GM18505 (cell line): ENCODE results near the gene TRMT2A.

Experiments
- ATAC-seq: cut with Tn5 transposase; IDR thresholded peaks from one replicate; pipeline ENCODE4 v1.9.1; 2021; ENCODE audit not compliant: unreplicated experiment
- POLR2A ChIP-seq: IDR thresholded peaks from 4 replicates; pipeline ENCODE4 v1.6.1; 2011; ENCODE audit warnings: borderline replicate concordance; ENCODE audit not compliant: insufficient read depth, insufficient read length; ENCODE audit errors: extremely low read depth

TRMT2A gene

DNA sequence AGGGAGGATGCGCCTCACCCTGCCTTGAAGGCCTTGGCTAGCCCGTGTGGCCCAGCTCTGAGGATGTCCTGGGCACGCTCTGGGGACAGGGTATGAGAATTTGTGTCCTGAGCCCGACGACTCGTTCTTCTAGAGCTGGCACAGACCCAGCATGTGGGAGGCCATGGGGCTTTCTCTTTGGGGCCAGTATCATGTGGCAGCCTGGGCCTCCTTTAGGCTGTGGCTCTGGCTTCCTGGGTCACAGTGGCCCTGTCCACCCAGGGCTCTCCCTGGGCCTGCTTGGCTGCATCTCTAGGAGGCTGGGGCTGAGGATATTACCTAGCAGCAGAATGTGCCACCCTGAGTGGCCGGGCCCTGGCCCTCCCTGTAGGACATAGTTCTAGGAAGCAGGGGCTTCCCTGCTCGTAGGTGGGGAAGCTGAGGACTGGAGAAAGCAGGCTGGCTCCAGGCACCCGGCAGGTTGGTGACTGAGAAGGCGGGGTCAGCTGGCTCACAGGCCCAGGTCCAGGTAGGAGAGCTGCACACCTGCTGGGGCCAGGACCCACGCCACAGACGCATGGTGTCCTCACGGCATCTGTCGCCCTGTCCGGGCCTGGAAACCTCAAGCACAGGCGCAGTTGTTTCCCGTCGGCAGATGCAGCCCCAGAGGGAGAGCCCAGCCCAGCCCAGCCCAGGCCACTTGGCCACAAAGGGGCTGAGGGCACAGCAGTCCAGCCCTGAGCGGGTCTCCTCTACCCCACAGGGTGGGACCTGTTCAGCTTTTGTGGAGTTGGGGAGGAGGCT lies 27.0 kb upstream of the TRMT2A start:
- no peak for ATAC-seq
- no peak for TF ChIP-seq POLR2A

DNA sequence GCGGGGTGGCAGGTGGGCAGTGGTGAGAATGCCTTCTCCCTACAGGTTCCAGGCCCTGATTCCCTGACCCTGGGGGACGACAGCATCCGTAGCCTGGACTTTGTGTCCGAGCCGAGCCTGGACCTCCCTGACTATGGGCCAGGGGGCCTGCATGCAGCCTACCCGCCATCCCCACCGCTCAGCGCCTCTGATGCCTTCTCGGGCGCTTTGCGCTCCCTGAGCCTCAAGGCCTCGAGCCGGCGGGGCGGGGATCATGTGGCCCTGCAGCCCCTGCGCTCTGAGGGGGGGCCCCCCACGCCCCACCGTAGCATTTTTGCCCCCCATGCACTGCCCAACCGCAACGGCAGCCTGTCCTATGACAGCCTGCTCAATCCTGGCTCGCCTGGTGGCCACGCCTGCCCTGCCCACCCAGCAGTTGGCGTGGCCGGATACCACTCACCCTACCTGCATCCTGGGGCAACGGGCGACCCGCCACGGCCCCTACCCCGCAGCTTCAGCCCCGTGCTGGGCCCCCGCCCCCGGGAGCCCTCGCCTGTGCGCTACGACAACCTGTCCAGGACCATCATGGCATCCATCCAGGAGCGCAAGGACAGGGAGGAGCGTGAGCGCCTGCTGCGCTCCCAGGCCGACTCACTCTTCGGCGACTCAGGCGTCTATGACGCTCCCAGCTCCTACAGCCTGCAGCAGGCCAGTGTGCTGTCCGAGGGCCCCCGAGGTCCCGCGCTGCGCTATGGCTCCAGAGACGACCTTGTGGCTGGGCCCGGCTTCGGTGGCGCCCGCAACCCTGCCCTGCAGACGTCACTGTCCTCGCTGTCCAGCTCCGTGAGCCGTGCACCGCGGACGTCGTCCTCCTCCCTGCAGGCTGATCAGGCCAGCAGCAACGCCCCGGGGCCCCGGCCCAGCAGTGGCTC lies 25.9 kb upstream of the TRMT2A start:
- no peak for ATAC-seq
- TF ChIP-seq POLR2A: no peak

DNA sequence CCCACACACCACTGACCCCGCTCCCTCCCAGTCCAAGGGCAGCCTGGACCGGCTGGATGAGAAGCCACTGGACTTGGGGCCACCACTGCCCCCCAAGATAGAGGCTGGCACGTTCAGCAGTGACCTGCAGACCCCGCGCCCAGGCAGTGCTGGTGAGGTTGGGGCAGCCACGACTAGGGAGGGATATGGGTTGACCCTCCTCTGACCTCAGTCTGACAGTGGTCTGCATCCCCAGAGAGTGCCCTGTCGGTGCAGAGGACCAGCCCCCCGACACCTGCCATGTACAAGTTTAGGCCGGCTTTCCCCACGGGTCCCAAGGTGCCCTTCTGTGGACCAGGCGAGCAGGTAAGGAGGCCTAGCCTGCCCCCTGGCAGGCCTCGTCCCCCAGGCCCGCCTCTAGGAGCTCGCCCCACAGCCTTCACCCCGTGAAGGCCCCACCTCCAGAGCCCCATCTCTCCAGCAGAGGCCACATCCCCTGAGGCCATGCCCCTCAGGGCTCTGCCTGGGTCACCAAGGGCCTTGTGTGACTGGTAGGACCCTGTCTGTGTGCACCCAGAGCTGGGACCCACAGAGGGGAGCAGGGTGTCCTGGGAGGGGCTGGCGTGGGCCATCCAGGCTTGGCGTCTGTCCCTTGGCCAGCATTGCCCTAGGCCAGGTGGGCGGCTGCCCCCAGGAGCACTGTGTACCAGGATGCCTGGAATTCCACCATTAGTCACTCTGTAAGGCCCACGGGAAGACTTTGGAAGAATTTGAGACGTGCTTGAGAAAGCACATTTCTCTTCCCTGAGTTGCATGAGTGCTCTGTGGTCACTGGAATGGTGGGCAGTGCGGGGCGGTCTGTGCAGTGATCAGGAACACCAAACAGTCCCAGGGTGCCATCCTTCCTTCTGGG lies 24.4 kb upstream of the TRMT2A start:
- no peak for TF ChIP-seq POLR2A
- ATAC-seq: no peak

DNA sequence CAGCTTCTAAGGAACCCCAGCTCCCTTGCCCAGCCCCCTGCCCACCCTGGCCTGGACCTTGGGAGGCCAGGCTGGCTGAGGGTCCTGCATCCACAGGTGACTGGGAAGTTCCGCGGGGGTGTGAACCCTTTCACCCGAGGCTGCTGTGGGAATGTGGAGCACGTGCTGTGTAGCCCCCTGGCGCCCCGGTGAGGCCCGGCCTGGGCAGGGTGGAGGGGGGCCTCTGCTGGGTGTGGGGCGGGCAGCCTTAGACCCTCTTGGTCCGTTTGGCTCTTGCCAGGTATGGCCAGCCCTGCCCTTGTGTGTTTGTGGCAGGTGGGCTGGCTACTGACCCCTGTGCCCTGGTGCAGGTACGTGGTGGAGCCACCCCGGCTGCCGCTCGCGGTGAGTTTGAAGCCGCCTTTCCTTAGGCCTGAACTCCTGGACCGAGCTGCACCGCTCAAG lies 23.5 kb upstream of the TRMT2A start:
- ATAC-seq: no peak
- no peak for TF ChIP-seq POLR2A

DNA sequence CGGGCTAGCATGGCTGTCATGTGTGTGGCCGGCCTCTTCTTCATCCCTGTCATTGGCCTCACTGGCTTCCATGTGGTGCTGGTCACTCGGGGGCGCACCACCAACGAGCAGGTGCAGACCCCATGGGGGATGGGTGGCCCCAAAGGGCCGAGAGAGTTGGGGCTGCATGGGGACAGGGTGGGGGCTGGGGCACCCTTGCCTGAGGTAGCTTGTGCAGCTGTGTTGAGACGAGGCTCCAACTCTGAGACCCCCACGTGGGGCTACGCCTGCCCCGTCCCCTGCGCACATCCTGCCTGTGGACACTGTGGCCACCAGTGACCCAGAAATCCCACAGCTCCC lies 23.1 kb upstream of the TRMT2A start:
- ATAC-seq: no peak
- TF ChIP-seq POLR2A: no peak

DNA sequence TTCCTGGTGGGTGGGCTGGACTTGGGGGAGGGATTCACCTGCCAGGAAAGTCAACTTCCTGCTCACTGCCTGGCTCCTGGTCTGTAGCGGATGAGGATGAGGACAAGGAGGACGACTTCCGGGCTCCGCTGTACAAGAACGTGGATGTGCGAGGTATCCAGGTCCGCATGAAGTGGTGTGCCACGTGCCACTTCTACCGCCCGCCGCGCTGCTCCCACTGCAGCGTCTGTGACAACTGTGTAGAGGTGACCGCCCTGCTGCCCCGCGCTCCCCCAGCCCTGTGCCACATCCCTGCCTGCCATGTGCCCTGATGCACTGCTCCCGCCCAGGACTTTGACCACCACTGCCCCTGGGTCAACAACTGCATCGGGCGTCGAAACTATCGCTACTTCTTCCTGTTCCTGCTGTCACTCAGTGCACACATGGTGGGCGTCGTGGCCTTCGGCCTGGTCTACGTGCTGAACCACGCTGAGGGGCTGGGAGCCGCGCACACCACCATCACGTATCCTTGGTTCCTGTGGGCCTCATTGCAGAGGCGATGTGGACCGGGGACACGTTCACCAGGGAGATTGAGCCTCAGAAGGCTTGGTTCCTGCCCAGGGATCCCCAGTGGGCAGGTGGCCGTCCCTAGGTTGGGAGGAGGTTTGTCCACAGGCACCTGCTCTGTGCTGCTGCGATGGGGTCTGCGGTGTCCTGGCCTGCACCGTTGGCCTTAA lies 22.5 kb upstream of the TRMT2A start:
- ATAC-seq: no peak
- TF ChIP-seq POLR2A: no peak

DNA sequence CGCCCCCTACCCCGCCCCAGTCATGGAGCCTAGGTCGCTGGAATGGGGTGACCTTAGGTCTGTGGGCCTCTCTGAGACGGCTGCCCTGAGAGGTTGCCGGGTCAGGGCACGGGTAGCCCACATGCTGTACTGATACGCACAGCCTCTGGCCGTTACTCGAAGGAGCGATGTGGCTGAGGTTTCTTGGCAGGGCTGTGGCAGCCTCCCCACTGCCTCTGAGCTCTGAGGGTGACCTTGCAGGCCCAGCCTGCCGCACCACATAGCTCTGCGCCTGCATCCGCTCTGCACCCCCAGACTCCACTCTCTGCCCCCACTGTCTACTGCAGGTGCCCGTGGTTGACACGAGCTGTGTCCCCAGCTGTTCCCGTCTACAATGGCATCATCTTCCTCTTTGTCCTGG lies 21.8 kb upstream of the TRMT2A start:
- no peak for ATAC-seq

DNA sequence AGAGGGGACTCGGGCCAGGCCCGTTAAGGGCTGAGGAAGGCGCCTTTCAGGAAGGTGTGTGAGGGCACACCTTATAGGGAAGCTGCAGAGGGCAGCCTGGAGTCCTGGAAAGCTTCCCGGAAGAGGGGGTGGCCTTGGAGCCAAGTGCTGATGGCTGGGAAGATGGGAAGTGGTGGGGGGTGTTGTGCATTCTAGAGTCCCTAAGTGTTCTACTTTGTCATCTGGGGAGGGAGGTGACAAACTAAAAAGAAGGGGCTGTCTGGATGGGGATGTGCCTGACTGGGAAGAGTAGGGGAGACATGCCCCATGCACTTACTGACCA lies 21.4 kb upstream of the TRMT2A start:
- no peak for TF ChIP-seq POLR2A
- ATAC-seq: no peak

More for the DNA sequence above, 21.8 kb upstream of the TRMT2A start:
- TF ChIP-seq POLR2A: no peak

DNA sequence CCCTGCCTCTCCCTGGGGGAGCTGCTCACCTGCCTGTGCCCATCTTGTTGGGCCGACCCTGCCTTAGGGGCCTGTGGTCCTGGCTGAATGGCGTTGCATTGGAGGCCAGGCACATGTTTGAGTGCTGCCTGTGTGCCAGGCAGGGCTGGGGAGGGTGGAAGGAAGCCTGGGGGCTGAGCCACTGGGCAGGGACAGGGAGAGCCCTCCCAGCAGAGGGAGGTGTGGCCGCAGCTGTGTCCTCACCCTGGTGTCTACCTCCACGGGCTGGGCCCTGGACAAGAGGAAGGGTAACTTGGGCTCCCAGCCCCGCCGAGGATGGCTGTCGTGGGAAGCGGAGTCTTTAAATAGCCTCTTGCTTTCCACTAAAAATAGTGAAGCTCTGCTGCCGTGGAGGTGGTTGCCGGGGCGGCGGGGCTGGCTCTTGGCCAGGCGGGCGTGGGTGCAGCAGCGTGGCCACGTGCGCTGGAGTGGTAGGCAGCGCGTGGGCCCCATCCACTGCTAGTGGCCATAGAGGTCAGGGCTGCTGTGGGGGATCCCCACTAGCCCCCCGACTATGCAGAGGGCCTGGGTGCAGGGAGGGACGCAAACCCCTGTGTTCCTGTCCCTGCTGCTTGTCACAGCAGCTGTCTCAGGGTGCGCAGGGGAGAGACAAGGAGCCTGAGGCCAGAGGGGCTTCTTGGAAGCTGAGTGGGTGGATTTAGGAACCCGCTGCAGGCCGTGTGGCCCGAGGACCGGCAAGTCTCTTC lies 20.8 kb upstream of the TRMT2A start:
- no peak for TF ChIP-seq POLR2A
- no peak for ATAC-seq

DNA sequence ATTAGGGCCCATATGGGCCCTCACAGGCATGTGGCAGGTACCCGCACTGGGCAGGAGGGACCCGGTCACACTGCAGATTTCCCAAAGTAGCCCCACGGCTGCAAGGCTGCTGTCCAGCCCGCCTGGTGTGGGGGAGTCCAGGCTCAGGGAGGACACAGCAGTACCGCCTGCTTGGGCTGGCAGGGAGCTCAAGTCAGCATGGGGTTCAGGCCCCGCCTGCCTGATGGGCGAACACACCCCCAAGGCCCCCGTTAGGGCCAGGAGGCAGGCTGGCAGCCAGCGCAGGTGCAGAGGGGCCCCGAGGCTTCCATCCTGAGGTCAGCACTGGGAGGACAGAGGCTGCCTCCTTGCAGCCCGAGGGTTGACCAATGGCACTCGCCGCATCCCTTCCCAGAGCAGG lies 20.1 kb upstream of the TRMT2A start:
- no peak for TF ChIP-seq POLR2A
- ATAC-seq: no peak

DNA sequence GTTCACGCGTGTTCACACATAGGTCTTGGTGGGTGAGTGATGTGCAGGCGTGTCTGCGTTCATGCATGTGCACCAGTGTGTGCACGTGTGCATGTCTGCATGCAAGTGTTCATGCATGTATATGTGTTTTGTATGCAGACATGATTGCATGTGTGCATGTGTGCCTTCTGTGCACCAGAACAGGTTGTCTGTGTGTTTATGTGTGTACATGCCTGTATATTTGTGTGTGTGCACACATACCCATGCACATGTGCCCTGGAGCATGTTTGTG lies 19.5 kb upstream of the TRMT2A start:
- no peak for TF ChIP-seq POLR2A
- ATAC-seq: no peak
